Spleen (tissue), 11 donors: Measurements from ENCODE around the gene BACE2. TPM values are rescaled to one million over a fixed set of nuclear protein-coding genes. Genes with fewer than 3 reads are reported as not detected.

ENCODE experiments used
- DNase-seq: peaks from one replicate; pipeline ENCODE4 v3.0.0-alpha.2; 2020
- H3K27ac ChIP-seq, 8 donors: fragments of 200-600 bp; sonication (generic) in 7 of 8; 1 replicate in 4 of 8; 2 replicates in 4 of 8; pipeline versions ENCODE4 v1.5.0 to v1.8.0; 2016 to 2021; ENCODE audit warnings: inconsistent platforms in 4 of 8, mild to moderate bottlenecking in 4 of 8, moderate library complexity in 1 of 8
- H3K27me3 ChIP-seq, 7 donors: fragments of 200-600 bp; sonication (generic) in 6 of 7; replicated peaks in 1 of 7; 1 replicate in 4 of 7; 2 replicates in 3 of 7; pipeline versions ENCODE4 v1.5.0 to v1.8.0; 2016 to 2021; ENCODE audit warnings: inconsistent platforms in 3 of 7, mild to moderate bottlenecking in 1 of 7
- H3K36me3 ChIP-seq, 6 donors: fragments of 200-600 bp; sonication (generic) in 5 of 6; 1 replicate in 4 of 6; 2 replicates in 2 of 6; pipeline versions ENCODE4 v1.5.0 to v1.8.0; 2016 to 2021; ENCODE audit warnings: inconsistent platforms in 2 of 6
- H3K4me1 ChIP-seq, 6 donors: fragments of 200-600 bp; sonication (generic) in 5 of 6; 1 replicate in 3 of 6; 2 replicates in 3 of 6; pipeline versions ENCODE4 v1.5.0 to v1.8.0; 2016 to 2021; ENCODE audit warnings: inconsistent platforms in 3 of 6
- H3K4me3 ChIP-seq, 8 donors: fragments of 200-600 bp; sonication (generic) in 7 of 8; 1 replicate in 4 of 8; 2 replicates in 4 of 8; pipeline versions ENCODE4 v1.5.0 to v1.8.0; 2016 to 2021; ENCODE audit warnings: inconsistent platforms in 4 of 8, mild to moderate bottlenecking in 4 of 8, moderate library complexity in 2 of 8
- H3K9me3 ChIP-seq, 8 donors: fragments of 200-600 bp; sonication (generic) in 7 of 8; 1 replicate in 4 of 8; 2 replicates in 4 of 8; pipeline versions ENCODE4 v1.5.0 to v1.8.0; 2016 to 2021; ENCODE audit warnings: inconsistent platforms in 4 of 8
- CTCF ChIP-seq, 11 experiments: fragments of 200-600 bp in 7 of 11; fragments of 450-650 bp in 4 of 11; sonication (generic) in 4 of 11; IDR thresholded peaks in 8 of 11; conservative IDR thresholded peaks in 3 of 11; 1 replicate in 7 of 11; 2 replicates in 4 of 11; pipeline versions ENCODE4 v1.4.0 to v1.8.0; 2016 to 2021; ENCODE audit warnings: antibody characterized with exemption in 11 of 11, inconsistent platforms in 4 of 11, mild to moderate bottlenecking in 1 of 11
- POLR2A ChIP-seq, 3 donors: fragments of 450-650 bp; IDR thresholded peaks; one replicate each; pipeline ENCODE4 v1.5.1; 2017; ENCODE audit warnings: antibody characterized with exemption in 3 of 3, mild to moderate bottlenecking in 1 of 3
- POLR2AphosphoS5 ChIP-seq, 3 donors: sonication (generic); formaldehyde crosslinking; IDR thresholded peaks; one replicate each; pipeline ENCODE4 v1.5.1; 2017; ENCODE audit warnings: antibody characterized with exemption in 3 of 3
- WGBS, 5 donors: extraction: QIAGEN DNeasy Blood & Tissue Kit in 3 of 5; methylation state at CpG; one replicate each; pipeline versions ENCODE4 v1.1.5 to v1.1.7; 2013 to 2018; 5-methylcytosine and 5-hydroxymethylcytosine counted together
- intact Hi-C: fragments of 100-400 bp; cut with DNase I; formaldehyde crosslinking; loops from one replicate; pipeline ENCODE4 v1.15.0; 2023; ENCODE audit warnings: low total_unique reads
- polyA plus RNA-seq, 3 donors: library from polyadenylated mRNA; stranded (reverse); fragments of 200-250 nt; gene quantifications; one replicate each; pipeline ENCODE4 v1.2.1, GENCODE V29; 2013
- total RNA-seq, 7 donors: library from RNA; depleted of rRNA in 3 of 7; stranded (reverse); fragments of >200 nt in 3 of 7; fragmentation: NEBNext Ultra II Directional in 4 of 7; extraction: Animal tissue kit (Norgen Biotek cat#: 25700) in 4 of 7; gene quantifications; one replicate each; pipeline versions ENCODE4 v1.1.0 to v1.2.1, GENCODE V29; 2016 to 2021
- donor health status: healthy with polysubstance abuse.
- donor health status: DM: no; HTN: no; CAD: no; lungs with moderate emphysema.
- donor health status: DM: no; HTN: no; CAD: no.
- donor health status: Bipolar disorder and iron deficiency.
- donor health status: healthy.
- donor health status: DM: no; HTN: no; CAD: no.
- donor health status: DM: yes; HTN: yes; CAD: no.

BACE2 gene
- total and polyA plus RNA-seq, 10 donors: 19.4 to 54.7 (median 47.1) TPM

- Histone ChIP-seq H3K4me1 (peaks cover 0 to 11% (median 4%) of the 10 kb centered on the region in 6 donors), H3K27ac (no peak overlapping the region), H3K27me3 (no peaks in the 10 kb centered on the region), H3K9me3 (no peaks in the 10 kb centered on the region), H3K36me3 (no peaks in the 10 kb centered on the region), H3K4me3 (no peak overlapping the region)
- TF ChIP-seq CTCF (IDR thresholded peaks at IDR 0.05 in 8 of 11, conservative IDR thresholded peaks at IDR 0.05 in 3 of 11): no peak
- WGBS, 5 donors: 85 to 91% (median 87%) methylated on average over 8 of the region's 8 CpGs
- no peak for DNase-seq
- intact Hi-C loops: no loop called here
Measured at GRCh38 chr21:41220208-41220733, 52.3 kb downstream of the BACE2 start.

GRCh38 chr21:41222247-41223068 is 54.5 kb downstream of the BACE2 start:
- peaks cover 0 to 14% (median 0%) of the 10 kb centered on the region in 6 donors for H3K36me3 ChIP-seq
- DNase-seq: no peak
- H3K4me1 ChIP-seq: peaks cover 0 to 13% (median 5%) of the 10 kb centered on the region in 6 donors
- 90 to 94% (median 93%) methylated on average over 17 to 19 of the region's 19 CpGs for whole genome bisulfite sequencing, 5 donors
- no peaks in the 10 kb centered on the region for H3K9me3 ChIP-seq
- no peak overlapping the region for H3K27ac ChIP-seq
- no peak for TF ChIP-seq CTCF (IDR thresholded peaks at IDR 0.05 in 8 of 11, conservative IDR thresholded peaks at IDR 0.05 in 3 of 11)
- no peak for TF ChIP-seq POLR2AphosphoS5 (IDR thresholded peaks at IDR 0.05)
- no peaks in the 10 kb centered on the region for H3K27me3 ChIP-seq
- intact Hi-C loops: no loop called here
- no peak overlapping the region for H3K4me3 ChIP-seq

- intact Hi-C loops: no loop called here
Measured at GRCh38 chr21:41226853-41227252, 58.9 kb downstream of the BACE2 start.

More at GRCh38 chr21:41226853-41227252, 58.9 kb downstream of the BACE2 start:
- peaks cover 0 to 29% (median 11%) of the 10 kb centered on the region in 6 donors for H3K4me1 ChIP-seq
- TF ChIP-seq POLR2AphosphoS5 (IDR thresholded peaks at IDR 0.05) (no peak), CTCF (IDR thresholded peaks at IDR 0.05 in 8 of 11, conservative IDR thresholded peaks at IDR 0.05 in 3 of 11) (no peak), POLR2A (IDR thresholded peaks at IDR 0.05) (no peak)
- peaks cover 0 to 25% (median 0%) of the 10 kb centered on the region in 6 donors for H3K36me3 ChIP-seq
- no peak for DNase-seq
- no peak overlapping the region for H3K4me3 ChIP-seq
- no peak overlapping the region for H3K27ac ChIP-seq
- H3K27me3 ChIP-seq: no peaks in the 10 kb centered on the region
- H3K9me3 ChIP-seq: no peaks in the 10 kb centered on the region
- WGBS, 5 donors: 87 to 94% (median 92%) methylated on average over 8 of the region's 8 CpGs
